Transverse colon (tissue), 4 donors: ENCODE measurements around the gene MXI1.

Experiments
- CTCF ChIP-seq, 5 experiments: fragments of 200-600 bp in 3 of 5; fragments of 450-650 bp in 2 of 5; sonication (generic) in 3 of 5; IDR thresholded peaks; 1 replicate in 2 of 5; 2 replicates in 3 of 5; pipeline ENCODE4 v1.5.1; 2016 to 2017; ENCODE audit warnings: antibody characterized with exemption in 5 of 5, inconsistent platforms in 3 of 5, mild to moderate bottlenecking in 2 of 5, moderate library complexity in 1 of 5
- EP300 ChIP-seq: sonication (generic); formaldehyde crosslinking; IDR thresholded peaks from one replicate; pipeline ENCODE4 v1.6.1; 2017; ENCODE audit warnings: antibody characterized with exemption, low read depth
- POLR2AphosphoS5 ChIP-seq, 3 donors: sonication (generic); formaldehyde crosslinking; IDR thresholded peaks; one replicate each; pipeline ENCODE4 v1.6.1; 2016; ENCODE audit warnings: antibody characterized with exemption in 3 of 3

GRCh38 chr10:110310741-110311140, 103.3 kb downstream of the MXI1 start:
- no peak for TF ChIP-seq CTCF (IDR thresholded peaks at IDR 0.05)
- no peak for TF ChIP-seq POLR2AphosphoS5 (IDR thresholded peaks at IDR 0.05)
- TF ChIP-seq EP300, result no peak
